Heart right ventricle (tissue), 16 donors: Measurements from ENCODE around the gene FGF1. TPM values are rescaled to one million over a fixed set of nuclear protein-coding genes. Genes with fewer than 3 reads are reported as not detected.

ENCODE experiments used
- ATAC-seq, 8 donors: fragments of 200-7000 bp; cut with Tn5 transposase; one replicate each; pipeline ENCODE4 v1.9.1; 2020; ENCODE audit warnings: mild to moderate bottlenecking in 8 of 8, moderate library complexity in 8 of 8, moderate number of reproducible peaks in 1 of 8
- DNase-seq, 2 donors: peaks; one replicate each; pipeline ENCODE4 v3.0.0-alpha.2; 2020
- H3K27ac ChIP-seq, 10 donors: fragments of 200-600 bp; sonication (generic) in 2 of 10; one replicate each; pipeline versions ENCODE4 v1.5.0 to v1.8.0; 2020 to 2022; ENCODE audit warnings: mild to moderate bottlenecking in 3 of 10
- H3K27me3 ChIP-seq, 7 donors: fragments of 200-600 bp; one replicate each; pipeline ENCODE4 v1.8.0; 2021 to 2022; ENCODE audit warnings: mild to moderate bottlenecking in 2 of 7
- H3K36me3 ChIP-seq, 9 donors: fragments of 200-600 bp; sonication (generic) in 1 of 9; one replicate each; pipeline versions ENCODE4 v1.5.0 to v1.8.0; 2020 to 2022; ENCODE audit warnings: mild to moderate bottlenecking in 2 of 9
- H3K4me1 ChIP-seq, 9 donors: fragments of 200-600 bp; sonication (generic) in 1 of 9; one replicate each; pipeline versions ENCODE4 v1.5.0 to v1.8.0; 2020 to 2022; ENCODE audit warnings: mild to moderate bottlenecking in 4 of 9
- H3K4me3 ChIP-seq, 10 donors: fragments of 200-600 bp; sonication (generic) in 2 of 10; one replicate each; pipeline versions ENCODE4 v1.5.0 to v1.8.0; 2020 to 2022; ENCODE audit warnings: mild to moderate bottlenecking in 7 of 10, moderate library complexity in 2 of 10
- H3K9me3 ChIP-seq, 11 donors: fragments of 200-600 bp in 10 of 11; sonication (generic) in 2 of 11; one replicate each; pipeline versions ENCODE4 v1.5.0 to v1.8.0; 2013 to 2022; ENCODE audit warnings: mild to moderate bottlenecking in 2 of 11, control low read depth in 1 of 11, moderate library complexity in 1 of 11
- WGBS, 2 donors: extraction: QIAGEN DNeasy Blood & Tissue Kit; methylation state at CpG; one replicate each; pipeline ENCODE4 v1.1.7; 2013; ENCODE audit warnings: inconsistent platforms in 1 of 2; 5-methylcytosine and 5-hydroxymethylcytosine counted together
- intact Hi-C, 10 donors: fragments of 100-400 bp; cut with DNase I; formaldehyde crosslinking; loops; one replicate each; pipeline versions ENCODE4 v1.11.1 to v1.14.2; 2022
- polyA plus RNA-seq, 2 donors: library from polyadenylated mRNA; stranded (reverse); fragments of 200-250 nt; gene quantifications; one replicate each; pipeline ENCODE4 v1.2.3, GENCODE V29; 2013
- total RNA-seq, 10 donors: library from RNA; stranded (reverse); fragmentation: NEBNext Ultra II Directional in 3 of 10; extraction: Animal tissue kit (Norgen Biotek cat#: 25700) in 3 of 10; gene quantifications; one replicate each; pipeline versions ENCODE4 v1.2.1 to v1.2.4, GENCODE V29; 2021 to 2023
- TF ChIP-seq, protein P1 (sequence below), 9 donors: fragments of 200-600 bp; sonication (generic) in 2 of 9; IDR thresholded peaks; one replicate each; pipeline versions ENCODE4 v1.5.0 to v1.8.0; 2021 to 2022; ENCODE audit warnings: antibody characterized with exemption in 9 of 9, mild to moderate bottlenecking in 5 of 9, moderate library complexity in 1 of 9
- donor health status: Arrhythmogenic right ventricular cardiomyopathy.
- donor health status: ischemic (EF 13 %, LVEDD 7.1; RV severe dilation, severe dysfunction).
- donor health status: healthy with polysubstance abuse.
- donor health status: DM: no; HTN: yes; CAD: no.
- donor health status: DM: no; HTN: no; CAD: no.
- donor health status: ischemic (EF 25% LVEDD 6.9; RV normal size, moderate dysfunction).
- donor health status: ischemic (EF 25% LVEDD 5.7; RV mildly dilated, moderate dysfunction).
- donor health status: healthy.
- donor health status: DM: yes; HTN: yes; CAD: no.
- donor health status: Ischemic cardiomyopathy.
- donor health status: ischemic (EF 35%, LVEDD 5.7; RV mildly dilated, moderate dysfunction).
- donor health status: nonischemic (EF 11% LVEDD 7.7; RV severe dilation, severe dysfunction).
- donor health status: DM: yes; HTN: yes; CAD: no.
- donor health status: PGD.
- donor health status: ischemic (EF 29% LVEDD 5.4; RV normal size, mild dysfunction).
- donor health status: nonischemic (EF 23%, LVEDD 6.1; RV moderate dilation, normal function).

FGF1 gene
- total and polyA plus RNA-seq, 12 donors = 5.1 to 110 (median 53.7) TPM

DNA sequence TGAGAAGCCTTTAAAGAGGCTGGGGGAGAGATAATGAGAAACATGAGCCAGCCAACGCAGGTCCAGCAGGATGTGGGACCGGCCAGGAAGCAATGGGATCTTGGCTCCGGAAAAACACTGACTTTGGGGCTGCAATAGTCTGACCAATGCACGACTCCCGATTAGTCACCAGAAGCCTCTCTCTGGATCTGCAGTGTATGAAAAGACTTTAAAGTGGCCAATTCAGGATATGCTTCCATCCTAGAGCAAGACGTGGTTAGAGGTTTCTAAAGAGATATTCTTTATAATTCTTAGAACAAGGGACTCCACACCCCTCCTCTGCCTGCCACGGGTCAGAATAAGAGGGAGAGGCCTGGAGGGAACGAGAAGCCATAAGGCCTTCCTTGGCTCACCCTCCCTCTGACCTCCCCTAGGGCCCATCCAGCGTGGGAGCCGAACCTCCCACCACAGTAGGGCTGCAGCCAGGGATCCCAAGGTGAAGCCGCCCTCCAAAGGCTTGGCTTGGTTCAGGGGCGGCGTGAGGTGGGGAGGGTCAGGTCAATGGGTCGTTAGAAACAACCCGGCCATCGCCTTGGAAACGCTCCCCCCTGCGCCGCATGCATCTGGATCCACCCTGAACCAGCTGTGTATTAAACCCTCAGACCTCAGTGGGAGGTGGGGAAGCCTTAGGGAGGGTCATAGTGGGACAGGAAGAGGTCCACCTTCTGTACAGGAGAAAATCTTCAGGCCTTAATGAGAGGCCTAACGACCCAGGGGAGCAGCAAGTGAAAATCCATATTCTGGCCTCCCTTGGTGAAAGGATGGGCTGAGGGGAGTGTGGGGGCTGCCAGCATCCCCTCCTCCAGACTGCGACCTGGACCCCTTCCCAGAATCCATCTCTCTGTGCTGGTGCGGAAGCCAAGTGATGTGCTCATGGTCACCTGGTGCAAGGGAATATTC, 11.1 kb downstream of the FGF1 start:
- Histone ChIP-seq H3K36me3 (peaks cover 0 to 7% (median 0%) of the 10 kb centered on the region in 9 donors), H3K9me3 (no peaks in the 10 kb centered on the region), H3K4me1 (peaks cover 16 to 62% (median 34%) of the 10 kb centered on the region in 9 donors), H3K4me3 (no peak overlapping the region), H3K27ac (peak overlapping the region; percentile 13 to 85 (median 74)), H3K27me3 (no peaks in the 10 kb centered on the region)
- WGBS, 2 donors = 44 to 45% methylated on average over 22 of the region's 22 CpGs
- ATAC-seq = peak; percentile 72 to 89 (median 85)
- intact Hi-C loops = no loop called here
- DNase-seq = peak; percentile 32 to 61
- TF ChIP-seq, protein P1, sequence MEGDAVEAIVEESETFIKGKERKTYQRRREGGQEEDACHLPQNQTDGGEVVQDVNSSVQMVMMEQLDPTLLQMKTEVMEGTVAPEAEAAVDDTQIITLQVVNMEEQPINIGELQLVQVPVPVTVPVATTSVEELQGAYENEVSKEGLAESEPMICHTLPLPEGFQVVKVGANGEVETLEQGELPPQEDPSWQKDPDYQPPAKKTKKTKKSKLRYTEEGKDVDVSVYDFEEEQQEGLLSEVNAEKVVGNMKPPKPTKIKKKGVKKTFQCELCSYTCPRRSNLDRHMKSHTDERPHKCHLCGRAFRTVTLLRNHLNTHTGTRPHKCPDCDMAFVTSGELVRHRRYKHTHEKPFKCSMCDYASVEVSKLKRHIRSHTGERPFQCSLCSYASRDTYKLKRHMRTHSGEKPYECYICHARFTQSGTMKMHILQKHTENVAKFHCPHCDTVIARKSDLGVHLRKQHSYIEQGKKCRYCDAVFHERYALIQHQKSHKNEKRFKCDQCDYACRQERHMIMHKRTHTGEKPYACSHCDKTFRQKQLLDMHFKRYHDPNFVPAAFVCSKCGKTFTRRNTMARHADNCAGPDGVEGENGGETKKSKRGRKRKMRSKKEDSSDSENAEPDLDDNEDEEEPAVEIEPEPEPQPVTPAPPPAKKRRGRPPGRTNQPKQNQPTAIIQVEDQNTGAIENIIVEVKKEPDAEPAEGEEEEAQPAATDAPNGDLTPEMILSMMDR (IDR thresholded peaks at IDR 0.05) = no peak

DNA sequence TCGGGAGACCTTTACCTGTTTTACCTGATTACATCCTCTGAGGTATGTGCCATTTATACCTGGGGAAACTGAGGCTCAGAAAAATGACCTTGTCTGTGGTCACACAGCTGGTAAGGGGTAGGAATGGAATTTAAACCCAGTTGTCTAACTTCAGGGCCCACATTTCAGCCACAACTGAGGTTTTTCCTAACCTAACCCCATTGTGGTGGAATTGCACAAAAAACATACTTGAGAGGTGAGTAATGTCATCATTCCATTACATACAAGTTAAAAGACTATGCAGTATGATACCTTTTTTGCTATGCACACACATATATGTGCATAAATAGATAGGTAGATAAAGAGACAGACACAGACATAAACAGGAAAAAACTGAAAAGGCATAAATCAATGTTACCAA, 14.1 kb downstream of the FGF1 start:
- 86 to 90% methylated on average over 1 of the region's 1 CpG for WGBS, 2 donors
- ATAC-seq = no peak
- no peaks in the 10 kb centered on the region for H3K27me3 ChIP-seq
- H3K36me3 ChIP-seq = no peaks in the 10 kb centered on the region
- peaks cover 16 to 71% (median 47%) of the 10 kb centered on the region in 9 donors for H3K4me1 ChIP-seq
- DNase-seq = no peak
- H3K9me3 ChIP-seq = no peaks in the 10 kb centered on the region
- peak overlapping the region in 3 of 10 donors; percentile 9 to 27 (median 15) for H3K27ac ChIP-seq
- no peak overlapping the region for H3K4me3 ChIP-seq
- TF ChIP-seq, protein P1 (IDR thresholded peaks at IDR 0.05) = no peak
- intact Hi-C loops = no loop called here

DNA sequence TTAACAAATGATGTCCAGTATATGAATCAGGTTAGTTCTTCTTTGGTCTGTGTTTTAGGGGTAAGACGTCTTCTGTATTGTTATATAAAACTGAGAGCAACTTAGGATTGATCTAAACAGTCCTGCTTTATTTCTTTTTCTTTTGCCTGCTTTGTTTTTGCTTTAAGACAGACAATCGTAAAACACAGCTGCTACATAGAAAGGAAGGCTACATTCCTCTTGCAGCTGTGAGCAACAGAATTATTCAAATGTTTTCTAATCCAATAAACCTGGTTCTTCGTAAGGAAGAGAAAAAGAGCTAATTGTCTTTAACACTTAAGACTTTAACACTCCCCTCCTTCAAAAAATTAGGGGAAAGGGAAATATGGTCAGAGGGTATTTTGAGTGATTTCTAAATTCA, 14.6 kb downstream of the FGF1 start:
- Histone ChIP-seq H3K4me3 (no peak overlapping the region), H3K27me3 (no peaks in the 10 kb centered on the region), H3K27ac (peak overlapping the region in 3 of 10 donors; percentile 9 to 27 (median 15)), H3K9me3 (no peaks in the 10 kb centered on the region), H3K36me3 (no peaks in the 10 kb centered on the region), H3K4me1 (peaks cover 16 to 66% (median 43%) of the 10 kb centered on the region in 9 donors)
- ATAC-seq (no peak), DNase-seq (no peak)
- intact Hi-C loops = no loop called here
- 68 to 69% methylated on average over 3 of the region's 3 CpGs for WGBS, 2 donors
- TF ChIP-seq, protein P1 (IDR thresholded peaks at IDR 0.05) = no peak

DNA sequence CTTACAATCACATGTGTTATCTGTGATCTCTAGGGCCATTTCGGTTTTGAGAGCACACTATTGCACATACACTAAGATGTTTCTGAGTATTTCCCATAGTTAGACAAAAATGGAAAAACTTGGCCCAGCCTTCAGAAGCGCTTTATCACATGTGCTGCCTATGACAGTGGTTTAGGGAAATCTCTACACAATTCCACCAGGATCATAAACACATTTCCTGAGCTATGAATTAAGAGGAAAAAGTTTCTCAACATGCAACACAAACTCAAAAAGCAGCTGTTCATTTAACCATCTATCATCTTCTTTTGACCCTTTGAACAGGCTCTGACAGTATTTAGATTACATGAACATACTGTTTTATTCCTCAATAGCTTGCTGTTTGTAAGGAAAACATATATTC, 15.1 kb downstream of the FGF1 start:
- TF ChIP-seq, protein P1 (IDR thresholded peaks at IDR 0.05) = no peak
- Histone ChIP-seq H3K4me3 (no peak overlapping the region), H3K9me3 (no peaks in the 10 kb centered on the region), H3K36me3 (no peaks in the 10 kb centered on the region), H3K27me3 (no peaks in the 10 kb centered on the region), H3K27ac (peak overlapping the region in 2 of 10 donors; percentile 9 to 27), H3K4me1 (peaks cover 16 to 62% (median 39%) of the 10 kb centered on the region in 9 donors)
- ATAC-seq (no peak), DNase-seq (no peak)
- intact Hi-C loops = no loop called here
- WGBS, 2 donors = 67 to 75% methylated on average over 2 of the region's 2 CpGs
